CD4-positive, alpha-beta T cell (primary cell): ENCODE results near the gene ASCL3. TPM values are rescaled to one million over a fixed set of nuclear protein-coding genes. Genes with fewer than 3 reads are reported as not detected.

Experiments
- ATAC-seq: fragments of 200-7000 bp; cut with Tn5 transposase; one replicate; pipeline ENCODE4 v1.10.0; 2022; ENCODE audit warnings: mild to moderate bottlenecking; ENCODE audit not compliant: poor library complexity
- CTCF ChIA-PET: fragments of 350-600 bp; sonication (Branson Sonifier 250); formaldehyde crosslinking; loops from one replicate; lab custom pipeline; 2021; ENCODE audit warnings: antibody characterized with exemption, inconsistent platforms; lab: Charles Lee
- POLR2A ChIA-PET: fragments of 350-600 bp; sonication (Branson Sonifier 250); formaldehyde crosslinking; loops from one replicate; lab custom pipeline; 2021; ENCODE audit warnings: antibody characterized with exemption, inconsistent platforms; lab: Charles Lee
- DNase-seq, 14 experiments: peaks; one replicate each; pipeline ENCODE4 v3.0.0-alpha.2; 2013 to 2020; ENCODE audit warnings: mixed read lengths in 2 of 14
- H3K27ac ChIP-seq, 2 donors: one replicate each; pipeline versions ENCODE4 v1.5.1 to v1.7.0; 2013; ENCODE audit warnings: low read length in 2 of 2, low read depth in 1 of 2, mild to moderate bottlenecking in 1 of 2
- H3K27me3 ChIP-seq, 2 experiments: 1 replicate in 1 of 2; 2 replicates in 1 of 2; pipeline versions ENCODE4 v1.6.1 to v1.7.0; 2013; ENCODE audit warnings: low read length in 2 of 2, control low read depth in 1 of 2, mild to moderate bottlenecking in 1 of 2, moderate library complexity in 1 of 2; ENCODE audit not compliant: insufficient read depth in 2 of 2, control insufficient read depth in 1 of 2
- H3K36me3 ChIP-seq: one replicate; pipeline ENCODE4 v1.6.1; 2013; ENCODE audit warnings: low read length, control low read depth; ENCODE audit not compliant: insufficient read depth
- H3K4me1 ChIP-seq: one replicate; pipeline ENCODE4 v1.6.1; 2013; ENCODE audit warnings: low read length, control low read depth; ENCODE audit not compliant: insufficient read depth
- H3K4me3 ChIP-seq: one replicate; pipeline ENCODE4 v1.5.1; 2013; ENCODE audit warnings: mild to moderate bottlenecking, low read length, moderate library complexity
- H3K9me3 ChIP-seq, 2 experiments: 1 replicate in 1 of 2; 2 replicates in 1 of 2; pipeline versions ENCODE4 v1.6.1 to v1.7.0; 2013; ENCODE audit warnings: low read length in 2 of 2, mild to moderate bottlenecking in 2 of 2, control low read depth in 1 of 2, moderate library complexity in 1 of 2; ENCODE audit not compliant: control insufficient read depth in 1 of 2, insufficient read depth in 1 of 2
- H3K27ac Mint-ChIP-seq: one replicate; pipeline ENCODE4 v1.8.0; 2020; ENCODE audit warnings: mixed read lengths
- H3K27me3 Mint-ChIP-seq: one replicate; pipeline ENCODE4 v1.8.0; 2021; ENCODE audit warnings: mixed read lengths
- H3K36me3 Mint-ChIP-seq: one replicate; pipeline ENCODE4 v1.8.0; 2021; ENCODE audit warnings: low read depth, mixed read lengths
- H3K4me1 Mint-ChIP-seq: one replicate; pipeline ENCODE4 v1.8.0; 2021; ENCODE audit warnings: low read depth, mixed read lengths
- H3K4me3 Mint-ChIP-seq: one replicate; pipeline ENCODE4 v1.8.0; 2020; ENCODE audit warnings: mild to moderate bottlenecking, mixed read lengths
- H3K9me3 Mint-ChIP-seq: one replicate; pipeline ENCODE4 v1.8.0; 2020; ENCODE audit warnings: mixed read lengths
- intact Hi-C, 2 experiments: fragments of 100-400 bp; cut with DNase I in 1 of 2; cut with micrococcal nuclease in 1 of 2; formaldehyde crosslinking; loops; one replicate each; pipeline versions ENCODE4 v1.15.1 to v1.9.0; 2023 to 2025; cut with DNase I, micrococcal nuclease
- total RNA-seq, 174 experiments: library from RNA in 2 of 174; stranded (reverse) in 2 of 174; gene quantifications; one replicate each; pipeline ENCODE4 v1.2.3 and lab custom pipeline; 2021 to 2026
- TF ChIP-seq, protein P1 (sequence below): fragments of 200-600 bp; IDR thresholded peaks from one replicate; pipeline ENCODE4 v1.8.0; 2022; ENCODE audit warnings: antibody characterized with exemption, mild to moderate bottlenecking

ASCL3 gene
- total RNA-seq, 2 experiments from 2014 or later, result not detected

DNA sequence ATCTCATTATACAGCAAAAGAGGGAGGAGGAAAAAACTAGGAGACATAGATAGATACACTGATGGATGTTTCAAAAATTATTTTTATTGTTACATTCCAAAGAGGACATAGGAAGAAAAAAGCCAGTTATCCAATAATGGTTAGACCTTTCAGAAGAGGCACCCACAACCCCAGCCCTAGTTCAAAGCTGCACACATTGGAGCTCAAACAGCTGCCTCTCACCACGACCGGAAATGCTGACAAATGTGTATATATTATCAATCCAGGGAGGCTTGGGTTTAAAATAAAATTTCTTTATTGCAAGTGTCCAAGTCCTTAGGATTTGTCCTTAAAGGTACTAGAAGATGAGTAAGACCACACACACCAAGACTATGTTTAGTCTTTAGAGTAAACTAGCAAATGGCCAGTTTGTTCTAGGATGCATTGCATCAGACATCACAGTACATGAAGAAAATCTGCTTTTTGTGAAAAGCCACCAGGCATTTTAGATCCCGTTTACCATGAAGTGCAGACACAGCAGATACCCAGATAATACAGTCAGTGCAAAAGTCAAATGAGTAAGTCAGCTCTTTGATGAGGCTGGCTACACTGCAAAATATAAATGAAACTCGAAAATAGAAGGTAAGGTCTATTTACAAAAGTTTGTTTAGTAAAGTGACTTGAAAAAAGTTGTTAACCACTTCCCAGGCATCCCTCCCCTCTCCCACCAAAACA lies 4.6 kb upstream of the ASCL3 start:
- no peaks in the 10 kb centered on the region for H3K4me1 ChIP-seq
- no peak overlapping the region for H3K4me3 Mint-ChIP-seq
- H3K27ac Mint-ChIP-seq, result no peak overlapping the region
- peaks cover 39% of the 10 kb centered on the region for H3K36me3 ChIP-seq
- ChIA-PET CTCF (no interaction called here), POLR2A (no interaction called here)
- ATAC-seq, result no peak
- H3K27me3 ChIP-seq, result no peaks in the 10 kb centered on the region
- no peak overlapping the region for H3K4me3 ChIP-seq
- H3K9me3 Mint-ChIP-seq, result no peaks in the 10 kb centered on the region
- peaks cover 55% of the 10 kb centered on the region for H3K36me3 Mint-ChIP-seq
- TF ChIP-seq, protein P1, sequence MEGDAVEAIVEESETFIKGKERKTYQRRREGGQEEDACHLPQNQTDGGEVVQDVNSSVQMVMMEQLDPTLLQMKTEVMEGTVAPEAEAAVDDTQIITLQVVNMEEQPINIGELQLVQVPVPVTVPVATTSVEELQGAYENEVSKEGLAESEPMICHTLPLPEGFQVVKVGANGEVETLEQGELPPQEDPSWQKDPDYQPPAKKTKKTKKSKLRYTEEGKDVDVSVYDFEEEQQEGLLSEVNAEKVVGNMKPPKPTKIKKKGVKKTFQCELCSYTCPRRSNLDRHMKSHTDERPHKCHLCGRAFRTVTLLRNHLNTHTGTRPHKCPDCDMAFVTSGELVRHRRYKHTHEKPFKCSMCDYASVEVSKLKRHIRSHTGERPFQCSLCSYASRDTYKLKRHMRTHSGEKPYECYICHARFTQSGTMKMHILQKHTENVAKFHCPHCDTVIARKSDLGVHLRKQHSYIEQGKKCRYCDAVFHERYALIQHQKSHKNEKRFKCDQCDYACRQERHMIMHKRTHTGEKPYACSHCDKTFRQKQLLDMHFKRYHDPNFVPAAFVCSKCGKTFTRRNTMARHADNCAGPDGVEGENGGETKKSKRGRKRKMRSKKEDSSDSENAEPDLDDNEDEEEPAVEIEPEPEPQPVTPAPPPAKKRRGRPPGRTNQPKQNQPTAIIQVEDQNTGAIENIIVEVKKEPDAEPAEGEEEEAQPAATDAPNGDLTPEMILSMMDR, result no peak
- H3K27me3 Mint-ChIP-seq, result no peaks in the 10 kb centered on the region
- H3K9me3 ChIP-seq, result no peaks in the 10 kb centered on the region
- no peaks in the 10 kb centered on the region for H3K4me1 Mint-ChIP-seq
- intact Hi-C loops, result no loop called here
- no peak for DNase-seq
- H3K27ac ChIP-seq, result no peak overlapping the region

DNA sequence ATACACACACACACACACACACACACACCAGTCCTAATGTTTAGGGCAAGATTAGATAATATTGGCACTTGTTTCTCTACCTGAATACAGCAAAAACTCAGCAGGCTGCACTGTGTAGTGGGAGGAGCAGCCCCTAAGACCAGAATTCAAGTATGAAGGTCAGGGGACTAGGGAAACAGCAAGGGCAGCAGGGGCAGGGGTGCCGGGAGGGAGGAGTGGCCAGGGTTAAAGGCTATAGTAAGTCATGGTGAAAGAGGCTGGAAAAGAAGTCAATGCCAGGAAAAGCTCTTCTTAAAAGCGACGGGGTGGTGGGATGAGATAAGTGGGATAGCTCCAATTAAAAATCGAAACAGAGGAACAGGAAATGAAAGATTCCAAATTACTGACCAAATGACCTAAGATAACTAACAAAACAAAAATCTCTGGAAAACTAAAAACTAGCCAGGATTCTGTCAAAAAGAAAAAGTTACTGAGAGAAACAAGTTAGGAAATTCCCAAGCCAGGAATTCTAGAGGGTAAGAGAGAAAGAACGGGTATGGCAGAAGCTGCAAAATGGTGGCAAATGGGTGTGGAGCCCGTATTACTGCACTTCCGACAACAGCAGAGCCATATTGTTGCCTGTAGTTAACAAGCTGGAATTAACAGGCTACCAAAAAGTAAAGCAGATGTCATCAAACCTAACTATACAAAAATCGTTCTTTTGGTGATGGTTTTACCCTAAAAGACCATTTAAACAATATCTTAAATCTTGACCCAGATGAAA lies 1.3 kb downstream of the ASCL3 start:
- intact Hi-C loops, result no loop called here

DNA sequence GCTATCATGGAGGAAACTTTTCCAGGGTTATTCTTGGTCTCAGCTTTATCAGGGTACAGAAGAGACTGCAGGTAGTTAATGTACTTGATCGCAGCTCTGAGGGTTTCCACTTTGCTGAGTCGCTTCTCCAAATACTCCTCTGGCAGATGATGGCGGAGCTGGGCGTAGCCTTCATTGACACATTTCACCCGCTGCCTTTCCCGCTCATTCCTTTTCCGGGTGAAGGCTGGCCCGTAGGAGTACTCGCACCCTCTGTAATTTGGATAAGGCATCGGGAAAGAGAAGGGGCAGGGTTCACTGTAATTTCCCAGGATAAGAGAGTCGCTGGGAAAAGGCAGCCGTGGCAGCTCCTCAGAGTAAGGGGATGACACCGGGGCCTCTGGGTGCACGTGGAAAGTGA lies 5.2 kb downstream of the ASCL3 start:
- no peaks in the 10 kb centered on the region for H3K9me3 Mint-ChIP-seq
- intact Hi-C loops, result no loop called here
- ATAC-seq, result no peak
- no peaks in the 10 kb centered on the region for H3K27me3 Mint-ChIP-seq
- H3K36me3 Mint-ChIP-seq, result no peaks in the 10 kb centered on the region
- no peaks in the 10 kb centered on the region for H3K36me3 ChIP-seq
- CTCF ChIA-PET, result no interaction called here
- H3K4me1 ChIP-seq, result no peaks in the 10 kb centered on the region
- DNase-seq, result no peak
- H3K27ac ChIP-seq, result no peak overlapping the region
- no peak overlapping the region for H3K27ac Mint-ChIP-seq
- H3K9me3 ChIP-seq, result no peaks in the 10 kb centered on the region
- no peaks in the 10 kb centered on the region for H3K27me3 ChIP-seq
- H3K4me3 Mint-ChIP-seq, result no peak overlapping the region
- POLR2A ChIA-PET, result no interaction called here
- H3K4me1 Mint-ChIP-seq, result no peaks in the 10 kb centered on the region
- TF ChIP-seq, protein P1, result no peak
- H3K4me3 ChIP-seq, result no peak overlapping the region

More for the DNA sequence above, 1.3 kb downstream of the ASCL3 start:
- Histone ChIP-seq H3K27me3 (no peaks in the 10 kb centered on the region), H3K4me3 (no peak overlapping the region), H3K27ac (no peak overlapping the region), H3K4me1 (no peaks in the 10 kb centered on the region), H3K36me3 (no peaks in the 10 kb centered on the region), H3K9me3 (no peaks in the 10 kb centered on the region)
- ATAC-seq (no peak), DNase-seq (no peak)
- H3K4me3 Mint-ChIP-seq, result no peak overlapping the region
- no peaks in the 10 kb centered on the region for H3K9me3 Mint-ChIP-seq
- no peak overlapping the region for H3K27ac Mint-ChIP-seq
- ChIA-PET POLR2A (interaction anchor here (1.5 kb wide), 1 partner anchor 23 kb away, joined by 5 read pairs; the partner anchor contains the start of gene TMEM9B), CTCF (interaction anchor here (1.3 kb wide), 1 partner anchor 8 kb away, joined by 3 read pairs; no protein-coding TSS in a partner anchor)
- no peaks in the 10 kb centered on the region for H3K4me1 Mint-ChIP-seq
- no peaks in the 10 kb centered on the region for H3K27me3 Mint-ChIP-seq
- H3K36me3 Mint-ChIP-seq, result no peaks in the 10 kb centered on the region
- TF ChIP-seq, protein P1, result no peak
